NCI-H2107 treated with DMSO at 0.1 percent for 48 hours (cell line): ENCODE data around the gene PHAF1.

Experiments
- DNase-seq: peaks from one replicate; lab custom pipeline; 2025; ENCODE audit not compliant: unreplicated experiment; lab: John Stamatoyannopoulos, UW

The PHAF1 gene

DNA sequence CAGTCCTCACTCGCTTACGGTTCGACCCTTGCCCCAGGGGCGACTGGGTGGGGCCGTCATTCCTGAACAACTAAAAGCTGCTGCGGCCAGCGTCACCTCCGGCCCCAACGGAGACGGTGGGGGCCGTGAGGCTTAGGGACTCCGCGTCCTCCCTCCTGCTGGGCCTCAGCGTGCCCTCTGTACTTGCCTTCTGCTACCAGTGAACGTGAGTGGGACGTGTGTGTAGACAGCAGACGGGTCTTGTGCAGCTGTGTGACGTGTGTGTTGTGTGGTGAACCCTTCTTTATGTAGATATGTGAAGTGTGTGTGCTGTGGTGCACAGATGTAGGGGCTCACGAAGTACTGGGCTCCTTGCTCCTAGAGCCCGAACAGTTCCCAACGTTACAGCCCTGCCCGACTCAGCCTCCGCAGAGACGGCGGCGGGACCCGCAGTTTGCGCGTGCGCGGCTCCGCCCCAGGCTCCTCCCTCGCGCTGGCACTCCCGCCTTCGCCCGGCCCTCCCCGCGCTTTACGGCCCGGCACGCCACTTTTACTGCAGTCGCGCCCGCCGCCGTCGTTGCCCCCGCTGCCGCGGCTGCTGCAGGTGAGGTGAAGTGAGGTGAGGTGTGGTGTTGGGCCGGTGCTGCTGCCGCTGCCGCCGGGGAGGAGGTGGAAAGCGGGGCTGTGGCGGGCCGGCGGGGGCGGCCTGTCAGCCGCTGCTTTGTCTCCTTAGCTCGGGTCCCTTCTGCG, at the start of gene PHAF1:
PHAF1 (plus strand) TSS at position 535 of the 729 bp plus-strand sequence. CDS start 235 bp downstream, outside the sequence.
- DNase-seq: peak; percentile 64

DNA sequence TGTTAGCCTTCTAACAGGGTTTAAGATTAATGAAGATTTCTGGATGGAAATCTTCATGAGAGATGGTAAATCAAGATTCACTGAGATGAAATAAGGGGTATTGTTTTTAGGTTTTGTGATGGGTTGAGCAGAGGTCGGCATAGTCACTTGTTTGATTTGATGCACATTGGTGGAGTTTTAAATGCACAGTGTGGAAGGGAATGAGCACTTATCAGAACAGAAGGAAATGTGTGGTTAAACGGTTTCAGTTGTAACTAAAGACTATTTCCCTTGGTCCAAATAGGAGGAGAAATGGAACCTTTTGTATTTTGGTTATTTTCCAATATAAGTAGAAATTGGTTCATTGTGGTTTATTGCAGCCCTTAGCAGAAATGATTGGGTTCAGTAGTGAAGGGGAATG, 46.7 kb upstream of the PHAF1 start:
- no peak for DNase-seq

GRCh38 chr16:67068212-67068753, 41.5 kb upstream of the PHAF1 start:
- DNase-seq: no peak

GRCh38 chr16:67071476-67072048, 38.2 kb upstream of the PHAF1 start:
- no peak for DNase-seq

GRCh38 chr16:67075331-67075730, 34.4 kb upstream of the PHAF1 start:
- DNase-seq: no peak

DNA sequence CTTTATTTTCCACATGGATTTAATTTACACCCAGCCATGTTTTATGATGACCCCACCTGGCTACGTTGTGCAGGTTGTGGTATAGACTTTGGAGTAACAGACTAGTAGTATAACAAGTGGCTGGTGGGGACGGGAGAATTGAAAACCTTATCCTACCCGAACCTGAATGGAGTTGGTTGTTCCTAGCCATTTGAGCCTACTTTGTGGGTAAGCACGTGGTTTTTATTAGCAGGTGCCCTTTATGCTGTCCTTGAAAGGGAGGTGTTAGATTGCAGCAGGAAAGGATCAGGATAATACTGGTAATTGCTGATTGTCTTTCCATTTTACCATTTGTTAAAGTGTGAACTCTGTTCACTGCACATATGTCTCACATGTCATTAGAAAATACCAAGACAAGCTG, 31.9 kb upstream of the PHAF1 start:
- peak; percentile 99 for DNase-seq

- DNase-seq: no peak
Measured at GRCh38 chr16:67082100-67082499, 27.6 kb upstream of the PHAF1 start.

- DNase-seq: no peak
Measured at GRCh38 chr16:67082891-67083290, 26.9 kb upstream of the PHAF1 start.

DNA sequence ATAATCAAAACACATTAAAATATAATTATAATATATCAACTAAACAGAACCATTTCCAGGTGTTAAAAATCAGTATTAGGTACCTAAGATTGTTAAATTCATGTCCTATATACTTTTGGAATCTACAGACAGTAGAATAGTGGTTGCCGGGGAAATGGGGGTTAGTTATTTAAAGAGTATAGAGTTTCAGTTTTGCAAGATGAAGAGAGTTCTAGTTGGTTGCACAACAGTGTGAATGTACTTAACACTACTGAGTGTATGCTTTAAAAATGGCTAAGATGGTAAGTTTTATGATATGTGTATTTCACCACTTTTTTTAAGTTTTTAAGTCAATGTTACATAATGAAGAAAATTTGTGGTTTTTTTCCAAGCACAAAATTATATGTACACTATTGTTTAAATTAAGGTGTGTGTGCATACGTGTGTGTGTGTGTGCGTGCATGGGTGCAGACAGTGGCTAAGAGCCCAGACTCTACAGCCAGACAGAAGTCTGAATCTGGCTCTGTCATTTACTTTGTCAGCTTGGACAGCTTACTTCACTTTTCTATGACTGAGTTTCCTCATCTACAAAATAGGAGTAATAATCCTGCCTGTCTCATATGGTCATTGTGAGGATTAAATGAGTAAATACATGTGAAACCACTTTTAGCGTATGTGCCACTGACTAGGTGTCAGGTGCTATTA, 25.3 kb upstream of the PHAF1 start:
- peak; percentile 86 for DNase-seq

DNA sequence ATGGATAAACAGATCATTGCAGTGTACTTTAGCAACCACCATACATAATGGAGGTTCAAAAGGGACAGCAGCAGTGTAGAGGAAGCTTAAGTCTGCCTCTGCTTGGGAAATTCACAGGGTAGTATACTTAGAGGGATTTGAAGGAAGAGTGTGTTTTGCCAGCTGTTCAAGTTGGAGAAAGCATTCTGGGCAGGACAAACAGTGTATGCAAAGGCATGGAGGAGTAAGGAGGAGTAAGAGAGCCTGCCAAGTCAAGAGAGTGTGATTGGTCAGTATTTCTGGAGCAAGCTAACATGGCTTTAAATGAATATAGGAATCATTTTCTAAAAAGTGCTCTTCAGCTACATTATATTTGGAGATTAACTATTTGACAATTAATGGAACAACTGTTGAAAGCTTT, 22.9 kb upstream of the PHAF1 start:
- DNase-seq: no peak

GRCh38 chr16:67087291-67087690, 22.4 kb upstream of the PHAF1 start:
- no peak for DNase-seq

DNA sequence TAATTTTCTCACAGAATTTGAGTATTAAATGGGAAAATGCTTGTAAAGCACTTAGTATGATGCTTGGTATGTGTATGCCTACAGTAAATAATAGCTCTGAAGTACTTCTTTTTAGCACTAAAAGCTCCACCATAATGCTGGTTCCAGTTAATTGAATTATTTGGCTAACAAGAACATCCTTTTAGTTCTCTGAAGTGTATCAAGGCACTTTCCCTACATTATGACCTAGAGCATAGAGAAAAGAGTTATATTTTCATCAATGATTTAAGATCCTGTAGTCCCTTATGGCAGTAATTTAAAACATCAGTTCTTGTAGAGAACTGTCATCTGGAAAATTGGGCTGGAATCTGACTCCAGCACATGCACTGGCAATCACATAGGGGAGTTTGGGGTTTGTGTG, 21.9 kb upstream of the PHAF1 start:
- peak; percentile 70 for DNase-seq

DNA sequence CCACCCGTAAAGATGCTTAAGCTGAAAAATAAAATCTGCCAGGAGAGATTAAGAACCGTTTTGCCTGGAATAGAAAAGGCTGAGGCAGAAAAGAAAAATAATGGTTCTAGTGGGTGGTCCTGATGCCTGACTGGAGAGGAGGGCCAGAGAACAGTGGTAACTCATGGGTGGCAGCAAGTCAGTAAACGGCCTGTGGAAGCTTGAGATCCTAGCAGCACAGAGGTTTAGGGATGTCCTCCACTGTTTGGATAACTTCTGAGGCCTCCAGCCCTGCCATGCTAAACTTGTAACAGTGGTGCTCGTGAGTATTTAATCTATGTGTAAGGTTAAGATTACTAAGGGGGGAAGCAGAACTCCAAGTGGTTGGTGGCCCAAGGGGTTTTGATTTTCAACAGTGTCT, 21.2 kb upstream of the PHAF1 start:
- DNase-seq: no peak

DNA sequence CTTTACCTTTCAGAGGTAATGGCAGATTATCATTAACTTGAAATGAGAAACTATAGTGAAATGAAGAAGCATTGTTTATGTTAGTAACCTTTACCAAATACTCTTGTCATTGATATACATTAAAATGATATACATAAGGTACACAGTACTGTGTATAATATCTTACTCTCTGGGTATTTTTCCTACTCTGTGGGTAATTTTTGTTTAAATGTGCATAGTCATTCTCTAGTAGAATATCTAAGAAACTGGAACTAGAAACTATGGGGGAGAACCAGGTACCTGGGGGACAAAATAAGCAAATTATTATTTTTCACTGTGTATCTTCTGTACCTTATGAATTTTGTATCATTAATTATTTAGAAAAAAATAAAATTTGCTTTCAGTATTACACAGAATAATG, 20.6 kb upstream of the PHAF1 start:
- DNase-seq: no peak

GRCh38 chr16:67091906-67092566, 17.7 kb upstream of the PHAF1 start:
- no peak for DNase-seq

DNA sequence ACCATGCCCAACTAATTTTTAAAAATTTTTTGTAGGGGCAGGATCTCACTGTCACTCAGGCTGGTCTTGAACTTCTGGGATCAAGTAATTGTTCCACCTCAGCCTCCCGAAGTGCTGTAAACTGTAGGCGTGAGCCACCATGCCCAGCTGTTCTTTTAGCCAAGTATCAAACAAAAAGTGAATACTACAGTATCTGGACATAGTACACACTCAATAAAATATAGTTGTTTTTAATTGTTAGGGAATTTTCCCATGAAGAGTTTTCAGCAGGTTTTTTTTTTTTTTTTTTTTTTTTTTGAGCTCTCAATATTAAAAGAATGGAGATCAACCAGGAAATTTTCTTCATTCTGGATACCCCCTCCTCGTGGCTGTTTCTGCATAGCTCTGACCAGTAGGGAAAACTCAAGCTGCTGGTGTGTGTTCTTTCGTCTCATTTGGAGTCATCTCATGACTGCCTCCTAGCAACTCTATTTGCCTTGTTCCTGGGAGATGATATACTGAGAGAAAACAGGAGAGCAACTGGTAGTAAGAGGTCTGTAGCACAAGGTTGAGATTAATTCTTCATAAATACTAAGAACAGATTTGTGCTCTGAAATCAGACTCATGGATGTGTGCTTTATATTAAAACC, 16.5 kb upstream of the PHAF1 start:
- no peak for DNase-seq

GRCh38 chr16:67098599-67098998, 11.1 kb upstream of the PHAF1 start:
- DNase-seq: no peak

GRCh38 chr16:67100569-67101310, 9.0 kb upstream of the PHAF1 start:
- DNase-seq: no peak

- no peak for DNase-seq
Measured at GRCh38 chr16:67101311-67102082, 8.2 kb upstream of the PHAF1 start.

- DNase-seq: no peak
Measured at GRCh38 chr16:67104061-67104460, 5.7 kb upstream of the PHAF1 start.
